A673 (cell line): ENCODE measurements around the gene TUBA3E. TPM values are rescaled to one million over a fixed set of nuclear protein-coding genes. Genes with fewer than 3 reads are reported as not detected.
"Not testable (repeated sequence)": the region's sequence is repeated elsewhere in the genome, so short reads cannot be mapped to it uniquely, and the experiment has no call there.

Experiments used
- BruUV-seq: library from RNA; stranded (reverse); fragments of 400-500 nt; replicated peaks from 2 replicates; lab custom pipeline; 2021; lab: Mats Ljungman, UMichigan
- CTCF ChIA-PET: fragments of 300-600 bp; sonication (Branson Sonifier 250); formaldehyde crosslinking; loops from one replicate; lab custom pipeline; 2022; ENCODE audit warnings: antibody characterized with exemption; lab: Charles Lee
- POLR2A ChIA-PET: fragments of 300-600 bp; sonication (Branson Sonifier 250); formaldehyde crosslinking; loops from one replicate; lab custom pipeline; 2022; ENCODE audit warnings: antibody characterized with exemption; ENCODE audit not compliant: low non-redundant PET; lab: Charles Lee
- DNase-seq: peaks from one replicate; pipeline ENCODE4 v3.0.0-alpha.2; 2015; ENCODE audit warnings: low spot score
- H3K27ac ChIP-seq: fragments of 200-600 bp; sonication (generic); 2 replicates; pipeline ENCODE4 v1.5.1; 2016; ENCODE audit warnings: mixed run types, low read depth, mild to moderate bottlenecking, mixed read lengths, antibody characterized with exemption, low read length; ENCODE audit not compliant: poor library complexity, severe bottlenecking
- H3K27me3 ChIP-seq: fragments of 200-600 bp; sonication (generic); replicated peaks from 2 replicates; pipeline ENCODE4 v1.6.1; 2017; ENCODE audit warnings: mixed run types, low read depth, mild to moderate bottlenecking, mixed read lengths, antibody characterized with exemption, low read length; ENCODE audit not compliant: insufficient read depth, poor library complexity
- H3K36me3 ChIP-seq: fragments of 200-600 bp; sonication (generic); 2 replicates; pipeline ENCODE4 v1.6.1; 2016; ENCODE audit warnings: mixed run types, mild to moderate bottlenecking, mixed read lengths, antibody characterized with exemption, low read length; ENCODE audit not compliant: insufficient read depth, poor library complexity, severe bottlenecking
- H3K4me1 ChIP-seq: fragments of 200-600 bp; sonication (generic); 2 replicates; pipeline ENCODE4 v1.6.1; 2017; ENCODE audit warnings: mixed run types, mild to moderate bottlenecking, mixed read lengths, antibody characterized with exemption, low read length; ENCODE audit not compliant: insufficient read depth, poor library complexity, severe bottlenecking
- H3K4me3 ChIP-seq: fragments of 200-600 bp; sonication (generic); 2 replicates; pipeline ENCODE4 v1.5.1; 2016; ENCODE audit warnings: low read depth, mixed run types, mild to moderate bottlenecking, mixed read lengths, low read length; ENCODE audit not compliant: poor library complexity, severe bottlenecking
- H3K9me3 ChIP-seq: fragments of 200-600 bp; sonication (generic); 2 replicates; pipeline ENCODE4 v1.6.1; 2016; ENCODE audit warnings: mixed run types, low read depth, mild to moderate bottlenecking, mixed read lengths, antibody characterized with exemption, low read length; ENCODE audit not compliant: poor library complexity, severe bottlenecking
- intact Hi-C: fragments of 100-400 bp; cut with micrococcal nuclease; formaldehyde crosslinking; loops from one replicate; pipeline ENCODE4 v1.10.0; 2022; ENCODE audit not compliant: unreplicated experiment
- total RNA-seq: library from RNA; stranded (reverse); gene quantifications from 2 replicates; pipeline ENCODE4 v1.2.3, GENCODE V29; 2021

The TUBA3E gene
- total RNA-seq, 1 experiment from 2014 or later, result not detected

DNA sequence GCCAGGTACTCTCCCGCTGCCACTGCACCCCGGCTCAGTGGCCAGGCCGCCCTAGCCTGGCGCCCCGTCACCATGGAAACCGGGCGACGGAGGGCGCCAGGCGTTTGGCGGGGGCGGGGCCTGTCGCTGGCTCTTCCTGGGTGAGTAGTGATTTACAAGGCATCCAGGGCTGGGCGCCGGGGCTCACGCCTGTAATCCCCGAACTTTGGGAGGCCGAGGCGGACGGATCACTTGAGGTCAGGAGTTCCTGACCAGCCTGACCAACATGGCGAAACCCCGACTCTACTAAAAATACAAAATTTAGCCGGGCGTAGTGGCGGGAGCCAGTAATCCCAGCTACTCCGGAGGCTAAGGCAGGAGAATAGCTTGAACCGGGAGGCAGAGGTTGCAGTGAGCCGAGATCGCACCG lies 53.2 kb downstream of the TUBA3E start, which contains the start of gene CCDC74B:
Gene CCDC74B, minus strand, starts transcription at position 107 of the 409 bp plus-strand sequence. CDS start 116 bp downstream, outside the sequence.
- CTCF ChIA-PET, H3K27me3 ChIP-seq, H3K9me3 ChIP-seq, BruUV-seq, H3K27ac ChIP-seq, POLR2A ChIA-PET, H3K36me3 ChIP-seq, intact Hi-C loops, H3K4me1 ChIP-seq: not testable (repeated sequence)
- H3K4me3 ChIP-seq, result peak within 1 kb of the TSS; percentile 38
- DNase-seq, result peak; percentile 68

DNA sequence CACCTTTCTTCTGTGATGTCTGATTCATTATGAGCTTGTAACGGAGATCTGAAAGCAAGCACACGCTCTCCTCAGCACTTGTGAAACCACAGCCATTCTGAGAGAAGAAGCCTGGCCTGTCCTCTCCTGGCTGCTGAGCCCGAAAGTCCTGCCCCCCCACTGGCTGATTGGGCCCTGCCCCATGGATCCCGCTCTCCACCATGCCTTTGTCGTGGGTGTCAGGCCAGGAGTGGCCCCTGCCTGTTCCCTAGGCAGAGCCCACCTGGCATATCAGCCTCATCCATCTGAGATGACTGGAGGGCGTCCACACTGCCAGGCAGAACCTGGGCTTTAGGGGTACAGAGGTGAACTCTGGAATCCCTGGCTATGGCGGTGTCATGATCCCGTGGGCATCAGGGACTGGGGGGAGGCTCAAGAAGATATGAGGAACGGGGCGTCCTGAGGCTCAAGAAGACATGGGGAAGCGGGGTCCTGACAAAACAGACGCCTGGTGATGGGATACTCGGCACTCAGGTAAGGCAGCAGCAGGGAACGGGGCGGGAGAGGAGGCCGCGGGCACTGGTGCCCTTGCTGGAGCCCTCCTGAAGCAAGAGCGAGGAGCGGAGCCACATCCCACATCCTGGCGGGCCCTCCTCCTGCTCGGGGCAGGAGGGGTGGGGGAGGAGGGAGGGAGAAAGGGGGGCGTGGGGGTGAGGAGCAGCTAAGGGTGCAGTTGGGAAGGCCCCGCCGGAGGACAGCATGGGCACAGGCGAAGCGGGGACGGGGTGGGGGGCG lies 54.8 kb downstream of the TUBA3E start:
- BruUV-seq, DNase-seq, H3K27ac ChIP-seq, H3K27me3 ChIP-seq, H3K36me3 ChIP-seq, H3K9me3 ChIP-seq, H3K4me3 ChIP-seq, CTCF ChIA-PET, POLR2A ChIA-PET, intact Hi-C loops, H3K4me1 ChIP-seq: not testable (repeated sequence)

DNA sequence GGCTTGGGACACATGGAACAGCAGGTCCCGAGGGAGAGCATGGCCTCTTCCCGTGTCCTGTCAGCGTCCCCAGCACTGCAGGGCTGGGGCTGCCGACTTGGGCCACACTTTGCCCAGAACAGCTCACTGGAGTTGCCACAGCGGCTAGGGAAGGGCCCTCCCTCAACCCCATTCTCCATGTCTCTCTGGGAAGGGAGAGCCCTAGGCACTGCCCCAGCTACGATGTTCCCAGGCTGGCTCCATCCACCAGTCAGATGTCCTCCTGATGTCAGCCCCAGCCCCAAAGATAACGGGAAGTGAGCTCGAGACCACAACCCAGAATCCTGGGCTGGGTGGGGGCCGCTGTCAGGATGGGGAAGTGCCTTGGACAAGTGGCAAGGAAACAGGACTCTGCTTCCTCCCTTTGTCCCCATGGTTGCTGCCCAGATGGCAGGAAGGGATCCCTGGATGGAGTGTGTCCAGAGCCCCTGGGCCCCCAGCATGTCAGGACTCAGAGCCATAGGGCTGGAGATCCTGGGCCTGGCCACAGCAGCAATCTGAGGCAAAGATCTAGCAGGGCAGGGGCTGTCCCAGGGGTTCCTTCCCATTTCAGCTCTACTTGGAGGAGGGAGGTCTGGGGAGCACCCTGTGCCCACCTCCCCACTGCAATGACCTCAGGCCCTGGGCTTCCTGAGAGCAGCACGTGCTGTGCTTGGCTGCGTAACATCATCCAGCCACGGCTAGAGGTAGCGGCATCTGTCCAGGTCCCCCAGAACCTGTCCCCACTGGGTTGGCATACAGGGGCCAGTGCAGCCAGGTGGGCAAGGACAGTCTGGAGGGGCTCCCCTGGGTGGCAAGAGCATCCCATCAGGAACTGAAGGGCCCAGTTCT lies 55.6 kb downstream of the TUBA3E start:
- H3K4me3 ChIP-seq, H3K4me1 ChIP-seq, DNase-seq, BruUV-seq, H3K27me3 ChIP-seq, CTCF ChIA-PET, POLR2A ChIA-PET, H3K36me3 ChIP-seq, H3K27ac ChIP-seq, H3K9me3 ChIP-seq, intact Hi-C loops: not testable (repeated sequence)

Other genes with a start within 250 kb of the TUBA3E start
- not detected in 2 replicates for gene RAB6C, start 218.8 kb downstream of the TUBA3E start, total RNA-seq
- gene POTEF, start 69.2 kb downstream of the TUBA3E start, total RNA-seq, result not detected in 2 replicates
- 3.8 and 6.3 TPM in 2 replicates for gene CCDC74B, start 53.3 kb downstream of the TUBA3E start, total RNA-seq
- 105 and 108 TPM in 2 replicates for gene SMPD4, start 16.8 kb downstream of the TUBA3E start, total RNA-seq
- gene MZT2B, start 16.2 kb downstream of the TUBA3E start, total RNA-seq, result 341 and 379 TPM in 2 replicates
- 107 and 112 TPM in 2 replicates for gene IMP4, start 144.5 kb upstream of the TUBA3E start, total RNA-seq
- gene PTPN18, start 157.6 kb upstream of the TUBA3E start, total RNA-seq, result 3.2 and 6.2 TPM in 2 replicates